HepG2 (cell line): Measurements from ENCODE around the gene BPIFB2. TPM values are rescaled to one million over a fixed set of nuclear protein-coding genes. Genes with fewer than 3 reads are reported as not detected.

Experiments used
- AKAP8 ChIP-seq: sonication (generic); formaldehyde crosslinking; IDR thresholded peaks from 2 replicates; pipeline ENCODE4 v1.5.1; 2020; ENCODE audit warnings: mild to moderate bottlenecking, missing genetic modification reagents
- HOXA9 ChIP-seq: sonication (generic); formaldehyde crosslinking; IDR thresholded peaks from 2 replicates; pipeline ENCODE4 v1.8.1; 2022; ENCODE audit warnings: missing genetic modification reagents, mild to moderate bottlenecking, moderate library complexity, borderline replicate concordance
- MEIS2 ChIP-seq: sonication (generic); formaldehyde crosslinking; IDR thresholded peaks from 2 replicates; pipeline ENCODE4 v1.9.0; 2021; ENCODE audit warnings: mild to moderate bottlenecking, missing genetic modification reagents
- NFIC ChIP-seq: IDR thresholded peaks from 2 replicates; pipeline ENCODE4 v1.6.1; 2012; ENCODE audit warnings: mild to moderate bottlenecking, low read length, inconsistent platforms
- YEATS4 ChIP-seq: sonication (generic); formaldehyde crosslinking; IDR thresholded peaks from 2 replicates; pipeline ENCODE4 v1.4.0; 2020; ENCODE audit warnings: missing genetic modification reagents, borderline replicate concordance
- ZFP36L2 ChIP-seq: sonication (generic); formaldehyde crosslinking; IDR thresholded peaks from 2 replicates; pipeline ENCODE4 v1.4.0; 2020; ENCODE audit warnings: missing genetic modification reagents
- ZMYM3 ChIP-seq: sonication (generic); formaldehyde crosslinking; IDR thresholded peaks from 2 replicates; pipeline ENCODE4 v1.5.1; 2020; ENCODE audit warnings: mild to moderate bottlenecking, missing genetic modification reagents
- ZNF232 ChIP-seq: sonication (generic); formaldehyde crosslinking; IDR thresholded peaks from 2 replicates; pipeline ENCODE4 v1.4.0; 2020; ENCODE audit warnings: missing genetic modification reagents, borderline replicate concordance
- ZNF260 ChIP-seq: sonication (generic); formaldehyde crosslinking; IDR thresholded peaks from 2 replicates; pipeline ENCODE4 v1.4.0; 2020; ENCODE audit warnings: missing genetic modification reagents, low read depth, mild to moderate bottlenecking, borderline replicate concordance
- ZNF44 ChIP-seq: sonication (generic); formaldehyde crosslinking; IDR thresholded peaks from 2 replicates; pipeline ENCODE4 v1.5.1; 2020; ENCODE audit warnings: mild to moderate bottlenecking, missing genetic modification reagents
- ZNF773 ChIP-seq: sonication (generic); formaldehyde crosslinking; IDR thresholded peaks from 2 replicates; pipeline ENCODE4 v1.4.0; 2020; ENCODE audit warnings: missing genetic modification reagents, borderline replicate concordance
- ZNF782 ChIP-seq: sonication (generic); formaldehyde crosslinking; IDR thresholded peaks from 2 replicates; pipeline ENCODE4 v1.4.0; 2020; ENCODE audit warnings: missing genetic modification reagents, mild to moderate bottlenecking, borderline replicate concordance
- polyA plus RNA-seq, 8 experiments: library from polyadenylated mRNA; depleted of rRNA in 3 of 8; stranded (reverse) in 7 of 8; unstranded in 1 of 8; fragments of >200 nt; fragmentation: Illumina TruSeq in 4 of 8; extraction: Trizol in 4 of 8; gene quantifications; 2 replicates each; pipeline versions ENCODE4 v1.2.1 to v1.2.3, GENCODE V29; 2011 to 2016; ENCODE audit warnings: low read depth in 4 of 8, missing spikeins in 1 of 8, mixed read lengths in 1 of 8; ENCODE audit not compliant: insufficient read depth in 1 of 8
- total RNA-seq, 5 experiments: library from RNA; depleted of rRNA; stranded (reverse); fragments of >200 nt; fragmentation: Illumina TruSeq; extraction: Trizol; gene quantifications; 2 replicates each; pipeline ENCODE4 v1.2.3, GENCODE V29; 2016; ENCODE audit warnings: low read depth in 1 of 5
- TF ChIP-seq, protein P1 (sequence below): IDR thresholded peaks from 2 replicates; pipeline ENCODE4 v1.6.1; 2016; ENCODE audit warnings: low read depth, borderline replicate concordance
- TF ChIP-seq, protein P2 (sequence below): sonication (generic); formaldehyde crosslinking; IDR thresholded peaks from 2 replicates; pipeline ENCODE4 v1.5.0; 2020; ENCODE audit warnings: missing genetic modification reagents
- TF ChIP-seq, protein P3 (sequence below): sonication (generic); formaldehyde crosslinking; conservative IDR thresholded peaks from 2 replicates; pipeline ENCODE4 v1.8.0; 2022; ENCODE audit warnings: low read depth, missing genetic modification reagents
- TF ChIP-seq, protein P4 (sequence below): sonication (generic); formaldehyde crosslinking; IDR thresholded peaks from 2 replicates; pipeline ENCODE4 v1.4.0; 2020; ENCODE audit warnings: missing genetic modification reagents
- TF ChIP-seq, protein P5 (sequence below): sonication (generic); formaldehyde crosslinking; IDR thresholded peaks from 2 replicates; pipeline ENCODE4 v1.8.0; 2022; ENCODE audit warnings: mild to moderate bottlenecking, missing genetic modification reagents; ENCODE audit not compliant: insufficient replicate concordance

The BPIFB2 gene
- total and polyA plus RNA-seq, 2 of the 13 experiments (the other 11 are each of a cell fraction or from before 2014, with no cell fraction given), result 54.5 to 902 TPM

DNA sequence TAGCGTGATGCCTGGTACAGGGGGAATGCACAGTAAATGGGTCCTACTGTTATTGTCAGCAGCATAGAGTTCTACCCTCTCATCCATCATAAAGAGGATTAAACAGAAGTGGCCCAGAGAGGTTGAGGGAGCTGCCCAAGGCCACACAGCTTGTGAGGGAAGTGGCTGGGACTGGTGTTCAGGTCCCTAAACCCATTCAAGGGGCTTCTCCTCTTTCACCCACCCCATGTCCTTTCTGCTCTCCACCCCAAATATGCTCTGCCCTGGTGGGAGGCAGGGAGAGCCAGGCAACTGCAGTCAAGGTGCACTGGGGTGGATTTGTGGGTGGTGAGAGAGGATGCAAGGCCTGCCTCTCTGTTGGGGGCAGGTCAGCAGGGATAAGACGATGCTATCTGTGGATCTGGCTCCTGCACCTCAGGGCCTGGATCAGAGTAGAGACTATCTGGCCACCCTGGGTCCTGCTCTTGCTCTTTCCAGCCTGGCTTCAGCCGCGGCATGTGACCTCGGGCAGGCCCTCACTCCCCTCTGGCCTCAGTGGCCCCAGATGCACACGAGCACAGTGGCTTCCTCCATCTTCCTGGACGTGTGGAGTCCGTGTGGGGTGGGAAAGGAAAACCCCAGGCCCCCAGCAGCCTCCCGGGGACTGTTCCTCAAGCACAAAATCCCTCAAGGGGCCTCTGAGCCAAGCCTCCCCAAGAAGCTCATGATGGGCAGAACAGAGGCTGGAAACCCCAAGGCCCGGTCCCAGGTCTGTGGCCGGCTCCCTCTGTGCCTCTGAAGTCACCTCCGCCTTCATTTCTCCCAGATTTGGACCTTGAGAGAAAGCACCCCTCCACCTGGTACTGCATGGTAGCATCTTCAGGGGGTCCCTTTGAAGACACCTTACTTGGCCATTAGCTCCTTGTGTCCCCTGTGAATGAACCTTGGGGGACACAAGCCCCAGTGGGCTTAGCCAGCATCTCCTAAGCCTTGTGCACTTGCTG lies 20.6 kb downstream of the BPIFB2 start (continued):
- TF ChIP-seq ZNF782 (CRISPR knock-in tag), result 0 out of 2 replicates have a peak, but pooled peaks have one; percentile 13
- TF ChIP-seq YEATS4 (CRISPR knock-in tag), result no peak
- no peak for TF ChIP-seq HOXA9 (CRISPR knock-in tag)
- TF ChIP-seq ZMYM3 (CRISPR knock-in tag), result 0 out of 2 replicates have a peak, but pooled peaks have one; percentile 44
- TF ChIP-seq, protein P1, sequence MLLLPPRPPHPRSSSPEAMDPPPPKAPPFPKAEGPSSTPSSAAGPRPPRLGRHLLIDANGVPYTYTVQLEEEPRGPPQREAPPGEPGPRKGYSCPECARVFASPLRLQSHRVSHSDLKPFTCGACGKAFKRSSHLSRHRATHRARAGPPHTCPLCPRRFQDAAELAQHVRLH (CRISPR knock-in tag), result no peak
- no peak for TF ChIP-seq ZNF260 (CRISPR knock-in tag)
- no peak for TF ChIP-seq NFIC
- TF ChIP-seq, protein P2, sequence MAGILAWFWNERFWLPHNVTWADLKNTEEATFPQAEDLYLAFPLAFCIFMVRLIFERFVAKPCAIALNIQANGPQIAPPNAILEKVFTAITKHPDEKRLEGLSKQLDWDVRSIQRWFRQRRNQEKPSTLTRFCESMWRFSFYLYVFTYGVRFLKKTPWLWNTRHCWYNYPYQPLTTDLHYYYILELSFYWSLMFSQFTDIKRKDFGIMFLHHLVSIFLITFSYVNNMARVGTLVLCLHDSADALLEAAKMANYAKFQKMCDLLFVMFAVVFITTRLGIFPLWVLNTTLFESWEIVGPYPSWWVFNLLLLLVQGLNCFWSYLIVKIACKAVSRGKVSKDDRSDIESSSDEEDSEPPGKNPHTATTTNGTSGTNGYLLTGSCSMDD, result 0 out of 2 replicates have a peak, but pooled peaks have one; percentile 56
- TF ChIP-seq ZNF773 (CRISPR knock-in tag), result 0 out of 2 replicates have a peak, but pooled peaks have one; percentile 33
- TF ChIP-seq ZNF232 (CRISPR knock-in tag), result 0 out of 2 replicates have a peak, but pooled peaks have one; percentile 58
- no peak for TF ChIP-seq ZNF44 (CRISPR knock-in tag)
- no peak for TF ChIP-seq ZFP36L2 (CRISPR knock-in tag)
- TF ChIP-seq, protein P3, sequence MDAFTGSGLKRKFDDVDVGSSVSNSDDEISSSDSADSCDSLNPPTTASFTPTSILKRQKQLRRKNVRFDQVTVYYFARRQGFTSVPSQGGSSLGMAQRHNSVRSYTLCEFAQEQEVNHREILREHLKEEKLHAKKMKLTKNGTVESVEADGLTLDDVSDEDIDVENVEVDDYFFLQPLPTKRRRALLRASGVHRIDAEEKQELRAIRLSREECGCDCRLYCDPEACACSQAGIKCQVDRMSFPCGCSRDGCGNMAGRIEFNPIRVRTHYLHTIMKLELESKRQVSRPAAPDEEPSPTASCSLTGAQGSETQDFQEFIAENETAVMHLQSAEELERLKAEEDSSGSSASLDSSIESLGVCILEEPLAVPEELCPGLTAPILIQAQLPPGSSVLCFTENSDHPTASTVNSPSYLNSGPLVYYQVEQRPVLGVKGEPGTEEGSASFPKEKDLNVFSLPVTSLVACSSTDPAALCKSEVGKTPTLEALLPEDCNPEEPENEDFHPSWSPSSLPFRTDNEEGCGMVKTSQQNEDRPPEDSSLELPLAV, result no peak
- TF ChIP-seq, protein P4, sequence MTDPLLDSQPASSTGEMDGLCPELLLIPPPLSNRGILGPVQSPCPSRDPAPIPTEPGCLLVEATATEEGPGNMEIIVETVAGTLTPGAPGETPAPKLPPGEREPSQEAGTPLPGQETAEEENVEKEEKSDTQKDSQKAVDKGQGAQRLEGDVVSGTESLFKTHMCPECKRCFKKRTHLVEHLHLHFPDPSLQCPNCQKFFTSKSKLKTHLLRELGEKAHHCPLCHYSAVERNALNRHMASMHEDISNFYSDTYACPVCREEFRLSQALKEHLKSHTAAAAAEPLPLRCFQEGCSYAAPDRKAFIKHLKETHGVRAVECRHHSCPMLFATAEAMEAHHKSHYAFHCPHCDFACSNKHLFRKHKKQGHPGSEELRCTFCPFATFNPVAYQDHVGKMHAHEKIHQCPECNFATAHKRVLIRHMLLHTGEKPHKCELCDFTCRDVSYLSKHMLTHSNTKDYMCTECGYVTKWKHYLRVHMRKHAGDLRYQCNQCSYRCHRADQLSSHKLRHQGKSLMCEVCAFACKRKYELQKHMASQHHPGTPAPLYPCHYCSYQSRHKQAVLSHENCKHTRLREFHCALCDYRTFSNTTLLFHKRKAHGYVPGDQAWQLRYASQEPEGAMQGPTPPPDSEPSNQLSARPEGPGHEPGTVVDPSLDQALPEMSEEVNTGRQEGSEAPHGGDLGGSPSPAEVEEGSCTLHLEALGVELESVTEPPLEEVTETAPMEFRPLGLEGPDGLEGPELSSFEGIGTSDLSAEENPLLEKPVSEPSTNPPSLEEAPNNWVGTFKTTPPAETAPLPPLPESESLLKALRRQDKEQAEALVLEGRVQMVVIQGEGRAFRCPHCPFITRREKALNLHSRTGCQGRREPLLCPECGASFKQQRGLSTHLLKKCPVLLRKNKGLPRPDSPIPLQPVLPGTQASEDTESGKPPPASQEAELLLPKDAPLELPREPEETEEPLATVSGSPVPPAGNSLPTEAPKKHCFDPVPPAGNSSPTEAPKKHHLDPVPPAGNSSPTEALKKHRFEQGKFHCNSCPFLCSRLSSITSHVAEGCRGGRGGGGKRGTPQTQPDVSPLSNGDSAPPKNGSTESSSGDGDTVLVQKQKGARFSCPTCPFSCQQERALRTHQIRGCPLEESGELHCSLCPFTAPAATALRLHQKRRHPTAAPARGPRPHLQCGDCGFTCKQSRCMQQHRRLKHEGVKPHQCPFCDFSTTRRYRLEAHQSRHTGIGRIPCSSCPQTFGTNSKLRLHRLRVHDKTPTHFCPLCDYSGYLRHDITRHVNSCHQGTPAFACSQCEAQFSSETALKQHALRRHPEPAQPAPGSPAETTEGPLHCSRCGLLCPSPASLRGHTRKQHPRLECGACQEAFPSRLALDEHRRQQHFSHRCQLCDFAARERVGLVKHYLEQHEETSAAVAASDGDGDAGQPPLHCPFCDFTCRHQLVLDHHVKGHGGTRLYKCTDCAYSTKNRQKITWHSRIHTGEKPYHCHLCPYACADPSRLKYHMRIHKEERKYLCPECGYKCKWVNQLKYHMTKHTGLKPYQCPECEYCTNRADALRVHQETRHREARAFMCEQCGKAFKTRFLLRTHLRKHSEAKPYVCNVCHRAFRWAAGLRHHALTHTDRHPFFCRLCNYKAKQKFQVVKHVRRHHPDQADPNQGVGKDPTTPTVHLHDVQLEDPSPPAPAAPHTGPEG (CRISPR knock-in tag), result no peak
- no peak for TF ChIP-seq MEIS2
- TF ChIP-seq AKAP8 (CRISPR knock-in tag), result no peak
- TF ChIP-seq, protein P5, sequence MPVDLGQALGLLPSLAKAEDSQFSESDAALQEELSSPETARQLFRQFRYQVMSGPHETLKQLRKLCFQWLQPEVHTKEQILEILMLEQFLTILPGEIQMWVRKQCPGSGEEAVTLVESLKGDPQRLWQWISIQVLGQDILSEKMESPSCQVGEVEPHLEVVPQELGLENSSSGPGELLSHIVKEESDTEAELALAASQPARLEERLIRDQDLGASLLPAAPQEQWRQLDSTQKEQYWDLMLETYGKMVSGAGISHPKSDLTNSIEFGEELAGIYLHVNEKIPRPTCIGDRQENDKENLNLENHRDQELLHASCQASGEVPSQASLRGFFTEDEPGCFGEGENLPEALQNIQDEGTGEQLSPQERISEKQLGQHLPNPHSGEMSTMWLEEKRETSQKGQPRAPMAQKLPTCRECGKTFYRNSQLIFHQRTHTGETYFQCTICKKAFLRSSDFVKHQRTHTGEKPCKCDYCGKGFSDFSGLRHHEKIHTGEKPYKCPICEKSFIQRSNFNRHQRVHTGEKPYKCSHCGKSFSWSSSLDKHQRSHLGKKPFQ (CRISPR knock-in tag), result no peak
